Activated CD4-positive, alpha-beta T cell treated with anti-CD3 and anti-CD28 coated beads, Interleukin-2, amount 10 ng/mL, durations not matched to agents 7 days and 5 days (primary cell): ENCODE measurements around the gene SLC9A1. TPM values are rescaled to one million over a fixed set of nuclear protein-coding genes. Genes with fewer than 3 reads are reported as not detected.

ENCODE experiments used
- CTCF ChIA-PET: fragments of 350-600 bp; sonication (Branson Sonifier 250); formaldehyde crosslinking; loops from one replicate; lab custom pipeline; 2021; ENCODE audit warnings: antibody characterized with exemption; lab: Charles Lee
- POLR2A ChIA-PET: fragments of 350-600 bp; sonication (Branson Sonifier 250); formaldehyde crosslinking; loops from one replicate; lab custom pipeline; 2021; ENCODE audit warnings: antibody characterized with exemption; lab: Charles Lee
- DNase-seq: peaks from one replicate; pipeline ENCODE4 v3.0.0-alpha.2; 2020
- H3K27ac Mint-ChIP-seq: one replicate; pipeline ENCODE4 v1.8.0; 2021; ENCODE audit warnings: mild to moderate bottlenecking, moderate library complexity, mixed read lengths
- H3K27me3 Mint-ChIP-seq: one replicate; pipeline ENCODE4 v1.8.0; 2021; ENCODE audit warnings: mixed read lengths
- H3K36me3 Mint-ChIP-seq: one replicate; pipeline ENCODE4 v1.8.0; 2021; ENCODE audit warnings: low read depth, mixed read lengths
- H3K4me1 Mint-ChIP-seq: one replicate; pipeline ENCODE4 v1.8.0; 2021; ENCODE audit warnings: mixed read lengths
- H3K4me3 Mint-ChIP-seq: one replicate; pipeline ENCODE4 v1.8.0; 2021; ENCODE audit warnings: mild to moderate bottlenecking, moderate library complexity, mixed read lengths
- H3K9me3 Mint-ChIP-seq: one replicate; pipeline ENCODE4 v1.8.0; 2021; ENCODE audit warnings: mixed read lengths
- total RNA-seq, 2 experiments: library from RNA; stranded (reverse); gene quantifications; one replicate each; pipeline ENCODE4 v1.2.3, GENCODE V29; 2021

Gene SLC9A1
- total RNA-seq, 2 experiments from 2014 or later, result 24.8 to 32.4 TPM

GRCh38 chr1:27149084-27149761, 5.7 kb downstream of the SLC9A1 start:
- peaks cover 43% of the 10 kb centered on the region for H3K4me1 Mint-ChIP-seq

DNA sequence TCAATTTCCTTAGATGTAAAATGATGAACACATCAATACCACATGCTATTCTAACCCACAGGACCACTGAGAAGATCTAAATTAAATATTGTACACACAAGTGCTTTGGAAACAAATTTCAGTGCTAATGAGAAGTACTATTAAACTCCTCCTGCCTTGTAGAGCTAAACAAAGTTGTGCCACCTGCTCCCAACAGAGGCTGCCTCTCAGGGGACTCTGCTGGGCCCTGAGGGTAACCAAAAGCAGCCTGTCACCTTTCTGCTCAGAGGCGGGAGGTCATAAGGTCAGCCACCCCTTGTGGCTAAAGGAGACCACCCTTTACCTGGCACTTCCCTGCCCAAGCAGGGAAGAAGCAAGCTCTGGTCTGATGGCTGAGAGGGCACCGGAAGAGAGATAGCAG, 6.3 kb downstream of the SLC9A1 start:
- Mint-ChIP-seq H3K4me1 (peaks cover 38% of the 10 kb centered on the region), H3K27ac (no peak overlapping the region), H3K4me3 (no peak overlapping the region), H3K9me3 (no peaks in the 10 kb centered on the region), H3K27me3 (no peaks in the 10 kb centered on the region), H3K36me3 (peaks cover 11% of the 10 kb centered on the region)
- DNase-seq, result no peak
- POLR2A ChIA-PET, result no interaction called here
- CTCF ChIA-PET, result interaction anchor here (1.1 to 1.4 kb wide), 2 partner anchors 9 to 33 kb away, joined by 3 to 4 read pairs; no protein-coding TSS in a partner anchor

More at GRCh38 chr1:27149084-27149761, 5.7 kb downstream of the SLC9A1 start:
- no peak for DNase-seq
- no peaks in the 10 kb centered on the region for H3K27me3 Mint-ChIP-seq
- peaks cover 9% of the 10 kb centered on the region for H3K36me3 Mint-ChIP-seq
- H3K27ac Mint-ChIP-seq, result no peak overlapping the region
- H3K9me3 Mint-ChIP-seq, result no peaks in the 10 kb centered on the region
- ChIA-PET CTCF (interaction anchor here (1.1 to 1.5 kb wide), 3 partner anchors 34 to 104 kb away, joined by 3 read pairs; no protein-coding TSS in a partner anchor), POLR2A (no interaction called here)
- no peak overlapping the region for H3K4me3 Mint-ChIP-seq

GRCh38 chr1:27147842-27148518, 6.9 kb downstream of the SLC9A1 start:
- H3K27me3 Mint-ChIP-seq, result no peaks in the 10 kb centered on the region
- no peak for DNase-seq
- ChIA-PET POLR2A (no interaction called here), CTCF (interaction anchor here (0.6 to 1.4 kb wide), 3 partner anchors 8 to 36 kb away, joined by 3 to 4 read pairs (median 3); no protein-coding TSS in a partner anchor)
- H3K9me3 Mint-ChIP-seq, result no peaks in the 10 kb centered on the region
- no peak overlapping the region for H3K27ac Mint-ChIP-seq
- no peak overlapping the region for H3K4me3 Mint-ChIP-seq
- H3K36me3 Mint-ChIP-seq, result peaks cover 9% of the 10 kb centered on the region
- H3K4me1 Mint-ChIP-seq, result peaks cover 37% of the 10 kb centered on the region

- Mint-ChIP-seq H3K36me3 (peaks cover 6% of the 10 kb centered on the region), H3K4me3 (no peak overlapping the region), H3K4me1 (peaks cover 36% of the 10 kb centered on the region), H3K27ac (no peak overlapping the region), H3K9me3 (no peaks in the 10 kb centered on the region), H3K27me3 (no peaks in the 10 kb centered on the region)
- POLR2A ChIA-PET, result interaction anchor here (1.5 kb wide), 1 partner anchor 9 kb away, joined by 5 read pairs; the partner anchor contains the start of gene SLC9A1
- CTCF ChIA-PET, result interaction anchor here (0.7 to 9.0 kb wide), 3 partner anchors 7 to 13 kb away, joined by 4 to 76 read pairs (median 5); partner anchors contain the start of gene SLC9A1
- DNase-seq, result no peak
Observed at GRCh38 chr1:27145934-27146354, 9.0 kb downstream of the SLC9A1 start.

DNA sequence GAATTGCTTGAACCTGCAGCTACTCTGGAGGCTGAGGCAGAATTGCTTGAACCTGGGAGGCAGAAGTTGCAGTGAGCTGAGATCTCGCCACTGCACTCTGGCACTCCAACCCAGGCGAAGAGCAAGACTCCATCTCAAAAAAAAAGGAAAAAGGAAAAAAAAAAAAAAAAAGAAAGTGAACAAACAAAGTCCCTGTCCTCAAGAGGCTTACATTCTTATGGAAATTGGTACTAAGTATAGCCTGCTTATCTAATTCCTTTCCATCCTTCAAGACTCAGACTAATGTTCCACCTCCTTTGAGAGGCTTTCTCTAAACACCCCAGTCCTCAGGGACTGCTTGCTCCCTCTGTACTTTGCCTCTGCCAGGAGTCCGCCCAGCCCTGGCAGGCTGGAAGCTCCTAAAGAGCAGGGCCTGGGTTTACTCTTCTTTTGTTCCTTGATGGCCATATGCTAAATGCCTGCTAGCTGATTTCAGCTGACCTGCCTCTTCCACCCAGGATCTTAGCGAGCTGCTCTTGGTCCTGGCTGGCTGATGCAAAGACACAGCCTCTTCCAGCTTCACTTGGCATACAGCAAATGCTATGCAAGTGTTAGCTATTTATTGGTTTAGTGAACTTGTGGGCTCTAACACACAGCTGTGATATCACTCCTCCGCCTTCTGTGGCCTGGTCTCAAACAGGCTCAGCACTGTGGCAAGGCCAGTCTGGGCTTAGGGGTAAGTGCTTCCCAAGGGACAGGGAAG, 9.8 kb downstream of the SLC9A1 start:
- Mint-ChIP-seq H3K4me1 (peaks cover 38% of the 10 kb centered on the region), H3K4me3 (no peak overlapping the region), H3K27ac (no peak overlapping the region), H3K27me3 (no peaks in the 10 kb centered on the region), H3K9me3 (no peaks in the 10 kb centered on the region), H3K36me3 (peaks cover 6% of the 10 kb centered on the region)
- ChIA-PET POLR2A (interaction anchor here (1.5 kb wide), 1 partner anchor 10 kb away, joined by 5 read pairs; the partner anchor contains the start of gene SLC9A1), CTCF (interaction anchor here (1.6 to 9.0 kb wide), 2 partner anchors 8 to 10 kb away, joined by 5 to 76 read pairs; partner anchors contain the start of gene SLC9A1)
- DNase-seq, result no peak

DNA sequence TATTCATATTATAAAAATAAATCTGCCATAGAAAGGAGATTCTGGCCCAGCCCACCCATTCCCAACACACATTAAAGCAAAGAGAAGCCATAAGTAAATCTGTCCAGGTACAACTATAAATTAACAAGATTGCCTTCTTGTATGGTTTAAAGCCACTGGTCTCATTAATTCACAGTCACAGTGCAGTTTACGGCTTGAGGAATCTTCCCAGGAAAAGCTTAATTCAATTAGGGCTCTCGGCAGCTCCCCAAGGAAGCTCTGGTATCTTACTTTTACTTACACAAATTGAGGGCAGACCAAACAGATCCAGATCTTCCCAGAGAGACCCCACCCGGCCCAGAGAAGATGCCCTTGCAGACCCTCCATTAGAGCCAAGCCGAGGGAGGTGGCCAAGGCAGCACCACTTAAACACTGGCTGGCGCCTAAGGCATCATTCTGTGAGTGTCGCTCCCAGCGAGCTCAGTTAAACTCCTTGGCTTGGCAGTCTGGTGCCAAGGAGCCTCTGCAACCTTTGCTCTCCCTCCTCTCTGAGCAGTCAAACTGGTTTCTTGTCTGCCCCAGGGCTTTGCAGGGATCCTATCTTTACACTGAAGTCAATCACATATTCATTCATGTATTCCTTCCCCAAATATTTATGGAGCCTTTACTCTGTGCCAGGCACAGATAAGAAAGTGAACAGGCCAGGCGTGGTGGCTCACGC, 10.7 kb downstream of the SLC9A1 start:
- Mint-ChIP-seq H3K27me3 (no peaks in the 10 kb centered on the region), H3K4me3 (no peak overlapping the region), H3K9me3 (no peaks in the 10 kb centered on the region), H3K36me3 (peaks cover 6% of the 10 kb centered on the region), H3K27ac (no peak overlapping the region), H3K4me1 (peaks cover 39% of the 10 kb centered on the region)
- ChIA-PET POLR2A (no interaction called here), CTCF (interaction anchor here (1.5 to 9.0 kb wide), 3 partner anchors 9 to 13 kb away, joined by 5 to 76 read pairs (median 6); partner anchors contain the start of gene SLC9A1)
- no peak for DNase-seq

DNA sequence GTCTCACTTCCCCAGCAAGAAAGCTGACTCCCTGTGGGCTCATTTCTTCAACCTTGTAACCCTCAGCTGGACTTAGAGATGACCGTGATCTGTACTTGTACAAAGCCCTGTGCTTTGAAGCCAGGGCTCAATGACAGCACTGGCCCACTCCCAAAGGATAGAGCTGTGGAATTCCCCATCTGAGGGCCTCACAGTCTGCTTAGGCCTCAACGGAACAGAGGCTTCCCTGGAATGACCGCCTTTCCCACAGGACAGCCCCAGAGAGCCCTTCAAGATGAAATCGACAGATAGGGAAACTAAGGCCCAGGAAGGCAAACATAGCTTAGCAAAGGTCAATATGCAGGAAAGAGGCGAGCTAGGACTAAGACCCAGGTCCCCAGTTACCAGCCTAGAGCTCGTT, 11.5 kb downstream of the SLC9A1 start:
- H3K27me3 Mint-ChIP-seq, result no peaks in the 10 kb centered on the region
- peaks cover 40% of the 10 kb centered on the region for H3K4me1 Mint-ChIP-seq
- H3K4me3 Mint-ChIP-seq, result no peak overlapping the region
- H3K9me3 Mint-ChIP-seq, result no peaks in the 10 kb centered on the region
- ChIA-PET POLR2A (no interaction called here), CTCF (interaction anchor here (1.5 to 9.0 kb wide), 3 partner anchors 9 to 14 kb away, joined by 5 to 76 read pairs (median 6); partner anchors contain the start of gene SLC9A1)
- H3K36me3 Mint-ChIP-seq, result peaks cover 6% of the 10 kb centered on the region
- DNase-seq, result no peak
- H3K27ac Mint-ChIP-seq, result peak overlapping the region; percentile 34

DNA sequence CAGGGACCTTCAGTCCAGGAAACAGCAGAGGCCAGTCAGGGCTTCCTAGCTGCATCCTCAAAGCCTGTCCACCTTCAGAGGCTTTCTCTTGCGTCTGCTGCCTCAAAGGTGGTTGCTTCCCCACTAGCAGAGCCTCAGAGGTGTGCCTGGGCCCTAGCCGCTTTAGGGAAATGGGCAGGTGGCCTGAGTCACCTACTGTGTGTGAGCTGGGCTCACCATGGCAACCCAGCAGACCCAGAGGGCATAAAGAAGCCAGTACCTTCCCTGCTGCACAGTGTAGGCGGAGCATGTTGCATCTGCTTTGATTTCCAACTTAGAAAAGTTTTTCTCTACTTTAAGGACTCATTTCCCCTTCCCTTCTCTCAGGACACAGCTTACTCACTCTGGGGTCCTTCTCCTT, 12.5 kb downstream of the SLC9A1 start:
- ChIA-PET POLR2A (no interaction called here), CTCF (interaction anchor here (0.5 to 9.0 kb wide), 4 partner anchors 10 to 109 kb away, joined by 3 to 76 read pairs (median 3); partner anchors contain the start of gene SLC9A1)
- no peak for DNase-seq
- H3K36me3 Mint-ChIP-seq, result peaks cover 6% of the 10 kb centered on the region
- H3K27me3 Mint-ChIP-seq, result no peaks in the 10 kb centered on the region
- H3K9me3 Mint-ChIP-seq, result no peaks in the 10 kb centered on the region
- H3K4me1 Mint-ChIP-seq, result peaks cover 47% of the 10 kb centered on the region
- H3K4me3 Mint-ChIP-seq, result no peak overlapping the region
- no peak overlapping the region for H3K27ac Mint-ChIP-seq

DNA sequence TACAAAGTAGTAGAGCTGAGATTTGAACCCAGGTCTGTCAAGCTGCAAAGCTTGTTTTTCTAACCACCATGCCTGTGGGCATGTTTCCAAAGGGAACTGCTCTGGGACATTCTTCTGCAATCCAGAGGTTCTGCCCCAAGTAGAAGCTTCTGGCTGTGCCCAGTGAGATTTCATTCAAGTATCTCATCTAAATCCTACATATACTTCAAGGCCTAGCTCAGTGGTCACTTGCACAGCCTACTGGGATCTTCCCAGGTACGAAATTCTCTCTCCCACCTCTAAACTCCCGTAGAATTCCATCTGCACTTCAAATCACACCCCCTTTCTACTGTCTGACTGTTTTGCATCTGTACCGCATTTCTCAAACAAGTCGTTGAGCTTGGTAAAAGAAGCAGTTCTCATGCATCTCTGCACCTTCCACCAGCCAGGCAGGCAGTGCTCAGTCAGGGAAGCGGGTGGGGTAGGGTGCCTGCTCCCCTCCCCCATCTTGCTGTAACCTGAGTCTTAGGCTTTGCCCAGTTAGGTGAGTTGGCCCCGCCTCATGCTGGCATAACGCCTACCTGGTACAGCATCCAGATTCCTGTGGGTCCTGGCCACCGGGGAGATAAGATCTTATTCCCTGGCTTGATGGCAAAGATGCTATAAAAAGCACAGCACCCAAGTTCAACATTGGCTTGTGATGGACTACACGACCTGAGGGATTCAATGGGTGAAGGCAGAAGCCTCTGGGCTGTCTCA, 13.5 kb downstream of the SLC9A1 start:
- Mint-ChIP-seq H3K36me3 (peaks cover 10% of the 10 kb centered on the region), H3K27ac (no peak overlapping the region), H3K9me3 (no peaks in the 10 kb centered on the region), H3K27me3 (no peaks in the 10 kb centered on the region), H3K4me3 (no peak overlapping the region), H3K4me1 (peaks cover 57% of the 10 kb centered on the region)
- ChIA-PET POLR2A (interaction anchor here (0.7 kb wide), 1 partner anchor 11 kb away, joined by 3 read pairs; no protein-coding TSS in a partner anchor), CTCF (interaction anchor here (1.0 to 9.0 kb wide), 4 partner anchors 11 to 47 kb away, joined by 3 to 76 read pairs (median 3); partner anchors contain the start of gene SLC9A1)
- DNase-seq, result no peak

DNA sequence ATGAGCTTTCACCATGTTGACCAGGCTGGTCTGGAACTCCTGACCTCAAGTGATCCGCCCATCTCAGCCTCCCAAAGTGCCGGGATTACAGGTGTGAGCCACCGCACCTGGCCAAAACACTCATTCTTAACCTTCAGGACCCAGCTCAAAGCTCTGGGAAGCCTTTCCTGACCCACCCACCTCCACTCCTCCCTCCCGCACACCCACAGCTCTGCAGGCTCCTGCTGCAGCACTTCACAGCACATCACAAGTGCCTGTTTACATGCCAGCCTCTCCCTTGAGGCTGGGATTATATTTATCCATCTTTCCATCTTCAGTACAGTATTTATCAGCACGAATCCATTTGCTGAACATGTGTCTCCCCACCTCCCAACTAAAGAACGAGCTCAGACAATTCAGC, 14.9 kb downstream of the SLC9A1 start:
- DNase-seq, result no peak
- Mint-ChIP-seq H3K36me3 (peaks cover 12% of the 10 kb centered on the region), H3K4me3 (no peak overlapping the region), H3K27me3 (no peaks in the 10 kb centered on the region), H3K27ac (no peak overlapping the region), H3K4me1 (peaks cover 66% of the 10 kb centered on the region), H3K9me3 (no peaks in the 10 kb centered on the region)
- ChIA-PET CTCF (interaction anchor here (1.5 to 9.0 kb wide), 4 partner anchors 8 to 37 kb away, joined by 4 to 76 read pairs (median 8); partner anchors contain the start of gene SLC9A1), POLR2A (no interaction called here)

GRCh38 chr1:27138927-27139326, 16.0 kb downstream of the SLC9A1 start:
- Mint-ChIP-seq H3K4me1 (peaks cover 67% of the 10 kb centered on the region), H3K27me3 (no peaks in the 10 kb centered on the region)

More at GRCh38 chr1:27138927-27139326, 16.0 kb downstream of the SLC9A1 start:
- ChIA-PET CTCF (interaction anchor here (0.5 to 9.0 kb wide), 7 partner anchors 9 to 157 kb away, joined by 3 to 76 read pairs (median 4); partner anchors contain the start of gene SLC9A1), POLR2A (no interaction called here)
- Mint-ChIP-seq H3K36me3 (peaks cover 9% of the 10 kb centered on the region), H3K4me3 (no peak overlapping the region), H3K9me3 (no peaks in the 10 kb centered on the region), H3K27ac (peak overlapping the region; percentile 7)
- DNase-seq, result no peak
